MM.1S (cell line): ENCODE measurements around the gene AGBL1.

Source experiments
- DNase-seq: peaks from one replicate; pipeline ENCODE4 v3.0.0-alpha.2; 2015
- H2AFZ ChIP-seq: fragments of 300-600 bp; sonication (generic); 2 replicates; pipeline ENCODE4 v1.6.0; 2016; ENCODE audit warnings: antibody characterized with exemption, low read length
- H3F3A ChIP-seq: fragments of 300-600 bp; sonication (generic); 2 replicates; pipeline ENCODE4 v1.6.1; 2016; ENCODE audit warnings: mild to moderate bottlenecking, antibody characterized with exemption, low read length, moderate library complexity, mixed read lengths; ENCODE audit not compliant: insufficient read depth
- H3K27ac ChIP-seq: fragments of 300-600 bp; sonication (generic); 2 replicates; pipeline ENCODE4 v1.5.1; 2016; ENCODE audit warnings: mild to moderate bottlenecking, low read length
- H3K27me3 ChIP-seq: fragments of 300-600 bp; sonication (generic); replicated peaks from 2 replicates; pipeline ENCODE4 v1.6.0; 2016; ENCODE audit warnings: low read length; ENCODE audit not compliant: insufficient read depth
- H3K36me3 ChIP-seq: fragments of 300-600 bp; sonication (generic); replicated peaks from 2 replicates; pipeline ENCODE4 v1.6.1; 2016; ENCODE audit warnings: mild to moderate bottlenecking, low read length, mixed read lengths; ENCODE audit not compliant: insufficient read depth
- H3K4me1 ChIP-seq: fragments of 300-600 bp; sonication (generic); 2 replicates; pipeline ENCODE4 v1.6.1; 2016; ENCODE audit warnings: low read length, mixed read lengths
- H3K4me2 ChIP-seq: fragments of 300-600 bp; sonication (generic); 2 replicates; pipeline ENCODE4 v1.6.0; 2016; ENCODE audit warnings: low read depth, low read length
- H3K4me3 ChIP-seq: fragments of 300-600 bp; sonication (generic); 2 replicates; pipeline ENCODE4 v1.5.1; 2016; ENCODE audit warnings: low read length, mixed read lengths
- H3K79me2 ChIP-seq: fragments of 300-600 bp; sonication (generic); 2 replicates; pipeline ENCODE4 v1.6.1; 2016; ENCODE audit warnings: mixed run types, low read length, mixed read lengths
- H3K9ac ChIP-seq: fragments of 300-600 bp; sonication (generic); 2 replicates; pipeline ENCODE4 v1.6.1; 2016; ENCODE audit warnings: low read length, mixed read lengths
- H3K9me2 ChIP-seq: fragments of 300-600 bp; sonication (generic); replicated peaks from 2 replicates; pipeline ENCODE4 v1.6.1; 2016; ENCODE audit warnings: mild to moderate bottlenecking, low read length, mixed read lengths; ENCODE audit not compliant: insufficient read depth
- H3K9me3 ChIP-seq: fragments of 300-600 bp; sonication (generic); replicated peaks from 2 replicates; pipeline ENCODE4 v1.6.1; 2016; ENCODE audit warnings: mild to moderate bottlenecking, low read length, mixed read lengths; ENCODE audit not compliant: insufficient read depth
- H4K20me1 ChIP-seq: fragments of 300-600 bp; sonication (generic); 2 replicates; pipeline ENCODE4 v1.6.1; 2016; ENCODE audit warnings: mild to moderate bottlenecking, low read length, moderate library complexity, mixed read lengths; ENCODE audit not compliant: insufficient read depth
- EZH2 ChIP-seq: fragments of 300-600 bp; sonication (generic); optimal IDR thresholded peaks from 2 replicates; pipeline ENCODE3; 2017; ENCODE audit warnings: low read depth, mild to moderate bottlenecking, antibody characterized with exemption, low read length, mixed read lengths
- EZH2phosphoT487 ChIP-seq: fragments of 300-600 bp; sonication (generic); IDR thresholded peaks from 2 replicates; pipeline ENCODE4 v1.6.1; 2018; ENCODE audit warnings: antibody characterized with exemption, low read length
- TF ChIP-seq, protein P1 (sequence below): fragments of 300-600 bp; sonication (generic); IDR thresholded peaks from 2 replicates; pipeline ENCODE4 v1.5.1; 2016; ENCODE audit warnings: antibody characterized with exemption, low read length, mixed read lengths

The AGBL1 gene

DNA sequence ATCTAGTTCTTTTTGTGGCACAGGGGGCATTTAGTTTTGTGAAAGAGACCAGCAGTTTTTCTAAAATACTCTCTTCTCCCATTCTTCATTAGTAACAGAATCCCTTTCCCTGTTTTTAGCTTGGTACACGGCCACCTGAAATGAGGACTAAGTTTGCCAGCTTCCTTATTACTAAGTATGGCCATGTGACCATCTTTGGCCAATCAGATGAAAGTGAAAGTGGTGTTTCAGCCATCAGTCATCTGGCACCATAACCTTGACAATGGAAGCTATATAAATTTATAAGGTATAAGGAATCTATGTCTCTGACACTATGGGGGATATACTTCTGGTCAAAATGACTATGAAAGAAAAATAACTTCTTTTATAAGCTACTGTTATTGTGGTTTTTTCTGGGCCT lies 570.4 kb downstream of the AGBL1 start:
- no peak for TF ChIP-seq EZH2
- TF ChIP-seq, protein P1, sequence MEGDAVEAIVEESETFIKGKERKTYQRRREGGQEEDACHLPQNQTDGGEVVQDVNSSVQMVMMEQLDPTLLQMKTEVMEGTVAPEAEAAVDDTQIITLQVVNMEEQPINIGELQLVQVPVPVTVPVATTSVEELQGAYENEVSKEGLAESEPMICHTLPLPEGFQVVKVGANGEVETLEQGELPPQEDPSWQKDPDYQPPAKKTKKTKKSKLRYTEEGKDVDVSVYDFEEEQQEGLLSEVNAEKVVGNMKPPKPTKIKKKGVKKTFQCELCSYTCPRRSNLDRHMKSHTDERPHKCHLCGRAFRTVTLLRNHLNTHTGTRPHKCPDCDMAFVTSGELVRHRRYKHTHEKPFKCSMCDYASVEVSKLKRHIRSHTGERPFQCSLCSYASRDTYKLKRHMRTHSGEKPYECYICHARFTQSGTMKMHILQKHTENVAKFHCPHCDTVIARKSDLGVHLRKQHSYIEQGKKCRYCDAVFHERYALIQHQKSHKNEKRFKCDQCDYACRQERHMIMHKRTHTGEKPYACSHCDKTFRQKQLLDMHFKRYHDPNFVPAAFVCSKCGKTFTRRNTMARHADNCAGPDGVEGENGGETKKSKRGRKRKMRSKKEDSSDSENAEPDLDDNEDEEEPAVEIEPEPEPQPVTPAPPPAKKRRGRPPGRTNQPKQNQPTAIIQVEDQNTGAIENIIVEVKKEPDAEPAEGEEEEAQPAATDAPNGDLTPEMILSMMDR: no peak
- TF ChIP-seq EZH2phosphoT487: no peak
- peak; percentile 43 for DNase-seq
- H3K4me2 ChIP-seq: peak overlapping the region; percentile 23; the same call in 1 of the 2 replicates
- no peaks in the 10 kb centered on the region for H3F3A ChIP-seq
- no peaks in the 10 kb centered on the region for H3K36me3 ChIP-seq
- no peak overlapping the region for H3K9ac ChIP-seq
- no peaks in the 10 kb centered on the region for H3K27me3 ChIP-seq
- no peaks in the 10 kb centered on the region for H3K9me3 ChIP-seq
- H4K20me1 ChIP-seq: no peaks in the 10 kb centered on the region
- H3K4me3 ChIP-seq: no peak overlapping the region
- no peaks in the 10 kb centered on the region for H3K79me2 ChIP-seq
- H3K4me1 ChIP-seq: peaks cover 8% of the 10 kb centered on the region
- no peak overlapping the region for H3K27ac ChIP-seq
- H2AFZ ChIP-seq: peak overlapping the region; percentile 40; the same call in 1 of the 2 replicates
- H3K9me2 ChIP-seq: no peaks in the 10 kb centered on the region

DNA sequence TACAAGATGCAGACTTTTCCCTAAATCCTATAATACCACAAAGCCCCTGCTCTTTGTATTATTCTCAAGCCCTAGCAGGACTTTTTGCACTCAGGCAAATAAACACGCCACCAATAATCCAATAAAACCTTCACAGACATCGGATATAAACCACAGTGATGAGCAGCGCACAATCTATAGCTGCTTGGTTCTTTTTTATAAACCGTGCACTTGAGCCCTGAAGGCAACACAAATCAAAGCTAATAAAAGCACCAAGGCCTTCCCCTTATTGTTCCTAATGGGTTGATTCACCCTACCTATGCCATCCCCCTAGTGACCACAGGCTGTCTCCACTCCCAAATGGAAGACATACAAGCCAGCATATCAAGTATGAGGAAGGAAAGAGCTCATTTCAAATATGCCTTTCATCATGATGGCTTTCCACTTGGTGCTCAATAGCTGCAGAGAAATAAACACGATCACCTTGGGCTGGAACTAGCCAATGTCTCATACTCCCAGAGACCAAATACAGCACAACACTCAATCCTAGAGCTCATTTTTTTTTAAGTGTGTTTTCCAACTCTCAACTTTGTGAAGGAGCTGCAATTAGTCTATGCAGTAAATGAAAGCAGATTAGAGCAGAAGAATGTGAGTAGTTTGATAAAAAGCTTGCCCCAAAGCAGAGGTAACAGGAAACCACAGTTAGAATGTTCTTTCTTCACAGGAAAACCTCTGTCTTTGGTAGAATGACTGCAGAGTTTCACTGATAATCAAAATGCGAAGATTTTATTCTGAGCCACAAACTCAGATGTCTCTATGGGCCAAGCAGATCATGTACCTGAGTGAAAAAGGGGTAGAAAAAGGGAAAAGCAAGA lies 573.9 kb downstream of the AGBL1 start:
- H4K20me1 ChIP-seq: no peaks in the 10 kb centered on the region
- H3K27ac ChIP-seq: no peak overlapping the region; the same call in 1 of the 2 replicates
- peak; percentile 49 for DNase-seq
- H3F3A ChIP-seq: no peaks in the 10 kb centered on the region
- H3K79me2 ChIP-seq: no peaks in the 10 kb centered on the region
- no peak overlapping the region for H3K4me3 ChIP-seq
- H3K9me2 ChIP-seq: no peaks in the 10 kb centered on the region
- TF ChIP-seq EZH2phosphoT487 (no peak), EZH2 (no peak)
- TF ChIP-seq, protein P1: no peak
- H3K36me3 ChIP-seq: no peaks in the 10 kb centered on the region
- H3K9me3 ChIP-seq: no peaks in the 10 kb centered on the region
- no peak overlapping the region for H2AFZ ChIP-seq
- H3K9ac ChIP-seq: no peak overlapping the region
- peaks cover 8% of the 10 kb centered on the region for H3K4me1 ChIP-seq
- no peaks in the 10 kb centered on the region for H3K27me3 ChIP-seq
- H3K4me2 ChIP-seq: peak overlapping the region; percentile 36

DNA sequence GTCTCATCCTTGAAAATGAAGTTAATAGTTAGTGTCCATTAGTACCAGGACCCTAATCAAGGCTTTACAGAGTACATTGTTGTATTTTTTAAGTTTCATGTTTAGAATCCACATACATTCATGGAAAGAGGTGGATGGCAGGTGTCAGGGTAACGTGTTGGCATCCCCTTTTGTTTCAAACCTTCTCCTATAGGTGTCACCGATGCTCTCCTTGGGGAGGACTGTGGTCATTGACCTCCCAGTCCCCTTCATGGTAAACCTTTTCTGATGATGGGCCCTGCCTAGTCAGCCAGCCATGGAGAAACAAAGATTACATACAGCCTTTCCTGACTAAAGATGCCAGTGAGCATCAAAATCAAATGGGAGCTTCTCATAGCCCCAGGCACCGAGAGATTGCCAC lies 574.8 kb downstream of the AGBL1 start:
- no peaks in the 10 kb centered on the region for H3F3A ChIP-seq
- no peaks in the 10 kb centered on the region for H3K36me3 ChIP-seq
- H3K9me2 ChIP-seq: no peaks in the 10 kb centered on the region
- peaks cover 8% of the 10 kb centered on the region for H3K4me1 ChIP-seq
- H3K9ac ChIP-seq: no peak overlapping the region
- no peak overlapping the region for H2AFZ ChIP-seq
- no peak overlapping the region for H3K4me2 ChIP-seq
- H3K9me3 ChIP-seq: no peaks in the 10 kb centered on the region
- no peaks in the 10 kb centered on the region for H3K79me2 ChIP-seq
- no peak for DNase-seq
- H4K20me1 ChIP-seq: no peaks in the 10 kb centered on the region
- TF ChIP-seq, protein P1: no peak
- no peak overlapping the region for H3K4me3 ChIP-seq
- H3K27ac ChIP-seq: no peak overlapping the region
- H3K27me3 ChIP-seq: no peaks in the 10 kb centered on the region
